ENCODE measurements around the gene CAD.
"Not testable (repeated sequence)": the region's sequence is repeated elsewhere in the genome, so short reads cannot be mapped to it uniquely, and the experiment has no call there.

DNA sequence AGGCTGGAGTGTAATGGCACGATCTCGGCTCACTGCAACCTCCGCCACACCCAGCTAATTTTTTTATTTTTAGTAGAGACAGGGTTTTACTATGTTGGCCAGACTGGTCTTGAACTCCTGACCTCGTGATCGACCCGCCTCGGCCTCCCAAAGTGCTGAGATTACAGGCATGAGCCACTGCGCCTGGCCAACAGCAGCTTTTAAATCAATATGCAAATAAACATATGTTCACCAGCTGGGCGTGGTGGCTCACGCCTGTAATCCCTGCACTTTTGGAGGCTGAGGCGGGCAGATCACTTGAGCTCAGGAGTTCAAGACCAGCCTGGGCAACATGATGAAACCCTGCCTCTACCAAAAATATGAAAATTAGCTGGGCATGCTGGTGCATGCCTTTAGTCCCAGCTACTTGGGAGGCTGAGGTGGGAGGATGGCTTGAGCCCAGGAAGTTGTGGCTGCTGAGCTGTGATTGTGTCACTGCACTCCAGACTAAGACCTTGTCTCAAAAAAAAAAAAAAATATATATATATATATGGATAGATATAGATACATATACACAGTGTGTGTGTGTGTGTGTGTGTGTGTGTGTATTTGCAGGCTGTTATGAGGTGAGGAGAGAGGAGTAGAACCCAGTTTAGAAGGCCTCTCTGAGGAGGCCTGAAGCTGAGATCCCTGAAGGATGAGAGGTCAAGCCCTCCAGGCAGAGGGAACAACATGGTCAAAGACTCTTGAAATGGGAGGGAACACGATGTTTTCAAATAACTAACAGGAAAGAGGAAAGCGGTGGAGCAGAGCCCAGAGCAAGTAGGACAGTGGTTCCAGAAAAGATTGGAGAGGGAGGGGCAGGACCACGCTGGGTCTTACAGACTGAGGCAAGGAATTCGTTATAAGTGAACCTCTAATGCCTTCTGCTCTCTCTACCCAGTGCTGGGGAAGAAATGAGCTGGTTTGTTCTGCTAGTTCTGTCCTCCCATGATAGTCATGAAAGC is 55.7 kb downstream of the CAD start:
- TF ChIP-seq, protein P1, sequence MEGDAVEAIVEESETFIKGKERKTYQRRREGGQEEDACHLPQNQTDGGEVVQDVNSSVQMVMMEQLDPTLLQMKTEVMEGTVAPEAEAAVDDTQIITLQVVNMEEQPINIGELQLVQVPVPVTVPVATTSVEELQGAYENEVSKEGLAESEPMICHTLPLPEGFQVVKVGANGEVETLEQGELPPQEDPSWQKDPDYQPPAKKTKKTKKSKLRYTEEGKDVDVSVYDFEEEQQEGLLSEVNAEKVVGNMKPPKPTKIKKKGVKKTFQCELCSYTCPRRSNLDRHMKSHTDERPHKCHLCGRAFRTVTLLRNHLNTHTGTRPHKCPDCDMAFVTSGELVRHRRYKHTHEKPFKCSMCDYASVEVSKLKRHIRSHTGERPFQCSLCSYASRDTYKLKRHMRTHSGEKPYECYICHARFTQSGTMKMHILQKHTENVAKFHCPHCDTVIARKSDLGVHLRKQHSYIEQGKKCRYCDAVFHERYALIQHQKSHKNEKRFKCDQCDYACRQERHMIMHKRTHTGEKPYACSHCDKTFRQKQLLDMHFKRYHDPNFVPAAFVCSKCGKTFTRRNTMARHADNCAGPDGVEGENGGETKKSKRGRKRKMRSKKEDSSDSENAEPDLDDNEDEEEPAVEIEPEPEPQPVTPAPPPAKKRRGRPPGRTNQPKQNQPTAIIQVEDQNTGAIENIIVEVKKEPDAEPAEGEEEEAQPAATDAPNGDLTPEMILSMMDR (conservative IDR thresholded peaks at IDR 0.05; ENCODE audit: low read length), result not testable (repeated sequence)
- TF ChIP-seq EZH2phosphoT487 (IDR thresholded peaks at IDR 0.05; ENCODE audit: borderline replicate concordance), result not testable (repeated sequence)
